ENCODE data around the gene KHK.
"Not testable (repeated sequence)": the region's sequence is repeated elsewhere in the genome, so short reads cannot be mapped to it uniquely, and the experiment has no call there.

The KHK gene

DNA sequence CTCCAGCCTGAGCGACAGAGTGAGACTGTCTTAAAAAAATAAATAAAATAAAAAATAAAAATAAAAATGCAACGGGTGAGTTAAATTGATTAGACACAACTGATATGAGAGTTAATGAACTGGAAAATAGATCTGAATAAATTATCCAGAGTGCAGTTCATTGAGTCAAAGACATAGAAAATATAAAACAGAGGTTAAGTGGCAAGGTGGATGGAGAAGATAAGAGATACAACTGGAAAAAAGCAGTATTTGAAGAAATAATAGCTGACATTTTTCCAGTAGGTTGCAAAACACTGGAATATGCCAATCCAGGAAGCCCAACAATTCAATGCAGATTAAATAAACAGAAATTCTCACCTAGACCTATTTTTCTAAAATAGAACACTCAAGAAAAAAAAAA, 21.6 kb downstream of the KHK start:
- no peaks in the 10 kb centered on the region for H3K36me3 Mint-ChIP-seq (ENCODE audit: low read depth)
- no peaks in the 10 kb centered on the region for H3K9me3 Mint-ChIP-seq
- intact Hi-C loops (cut with micrococcal nuclease), result no loop called here
- no peak overlapping the region for H3K4me3 Mint-ChIP-seq
- H3K4me1 Mint-ChIP-seq (ENCODE audit: low read depth), result no peaks in the 10 kb centered on the region
- H3K27me3 Mint-ChIP-seq, result peaks cover 1% of the 10 kb centered on the region
- H3K27ac Mint-ChIP-seq, result no peak overlapping the region

DNA sequence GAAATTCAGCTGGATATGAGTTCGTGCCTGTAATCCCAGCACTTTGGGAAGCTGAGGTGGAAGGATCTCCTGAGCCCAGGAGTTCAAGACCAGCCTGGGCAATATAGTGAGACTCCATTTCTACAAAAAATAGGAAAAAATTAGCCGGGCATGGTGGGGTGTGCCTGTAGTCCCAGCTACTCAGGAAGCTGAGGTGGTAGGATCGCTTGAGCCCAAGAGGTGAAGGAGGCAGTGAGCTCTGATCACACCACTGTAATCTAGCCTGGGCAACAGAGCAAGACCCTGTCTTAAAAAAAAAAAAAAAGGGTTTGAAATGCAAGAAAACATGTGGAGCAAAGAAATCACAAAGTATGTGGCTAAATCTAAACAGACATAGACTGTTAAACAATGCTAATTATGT, 22.5 kb downstream of the KHK start:
- Mint-ChIP-seq H3K9me3 (no peaks in the 10 kb centered on the region), H3K27ac (no peak overlapping the region), H3K4me1 (ENCODE audit: low read depth) (no peaks in the 10 kb centered on the region), H3K36me3 (ENCODE audit: low read depth) (no peaks in the 10 kb centered on the region), H3K27me3 (peaks cover 1% of the 10 kb centered on the region), H3K4me3 (no peak overlapping the region)
- intact Hi-C loops (cut with micrococcal nuclease), result no loop called here

DNA sequence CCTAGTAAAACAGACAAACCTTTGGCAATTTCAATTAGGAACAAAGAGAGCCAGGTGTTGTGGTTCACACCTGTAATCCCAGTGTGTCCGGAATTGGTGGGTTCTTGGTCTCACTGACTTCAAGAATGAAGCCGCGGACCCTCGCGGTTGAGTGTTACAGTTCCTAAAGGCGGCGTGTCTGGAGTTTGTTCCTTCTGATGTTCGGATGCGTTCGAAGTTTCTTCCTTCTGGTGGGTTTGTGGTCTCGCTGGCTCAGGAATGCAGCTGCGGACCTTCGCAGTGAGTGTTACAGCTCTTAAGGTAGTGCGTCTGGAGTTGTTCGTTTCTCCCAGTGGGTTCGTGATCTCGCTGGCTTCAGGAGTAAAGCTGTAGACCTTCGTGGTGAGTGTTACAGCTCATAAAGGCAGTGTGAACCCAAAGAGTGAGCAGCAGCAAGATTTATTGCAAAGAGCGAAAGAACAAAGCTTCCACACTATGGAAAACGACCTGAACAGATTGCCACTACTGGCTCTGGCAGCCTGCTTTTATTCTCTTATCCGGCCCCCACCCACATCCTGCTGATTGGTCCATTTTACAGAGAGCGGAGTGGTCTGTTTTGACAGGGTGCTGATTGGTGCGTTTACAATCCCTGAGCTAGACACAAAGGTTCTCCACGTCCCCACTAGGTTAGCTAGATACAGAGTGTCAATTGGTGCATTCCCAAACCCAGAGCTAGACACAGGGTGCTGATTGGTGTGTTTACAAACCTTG, 24.2 kb downstream of the KHK start:
- H3K27me3 Mint-ChIP-seq; H3K4me1 Mint-ChIP-seq (ENCODE audit: low read depth); H3K4me3 Mint-ChIP-seq; intact Hi-C loops (cut with micrococcal nuclease); H3K27ac Mint-ChIP-seq; H3K9me3 Mint-ChIP-seq; H3K36me3 Mint-ChIP-seq (ENCODE audit: low read depth): not testable (repeated sequence)

DNA sequence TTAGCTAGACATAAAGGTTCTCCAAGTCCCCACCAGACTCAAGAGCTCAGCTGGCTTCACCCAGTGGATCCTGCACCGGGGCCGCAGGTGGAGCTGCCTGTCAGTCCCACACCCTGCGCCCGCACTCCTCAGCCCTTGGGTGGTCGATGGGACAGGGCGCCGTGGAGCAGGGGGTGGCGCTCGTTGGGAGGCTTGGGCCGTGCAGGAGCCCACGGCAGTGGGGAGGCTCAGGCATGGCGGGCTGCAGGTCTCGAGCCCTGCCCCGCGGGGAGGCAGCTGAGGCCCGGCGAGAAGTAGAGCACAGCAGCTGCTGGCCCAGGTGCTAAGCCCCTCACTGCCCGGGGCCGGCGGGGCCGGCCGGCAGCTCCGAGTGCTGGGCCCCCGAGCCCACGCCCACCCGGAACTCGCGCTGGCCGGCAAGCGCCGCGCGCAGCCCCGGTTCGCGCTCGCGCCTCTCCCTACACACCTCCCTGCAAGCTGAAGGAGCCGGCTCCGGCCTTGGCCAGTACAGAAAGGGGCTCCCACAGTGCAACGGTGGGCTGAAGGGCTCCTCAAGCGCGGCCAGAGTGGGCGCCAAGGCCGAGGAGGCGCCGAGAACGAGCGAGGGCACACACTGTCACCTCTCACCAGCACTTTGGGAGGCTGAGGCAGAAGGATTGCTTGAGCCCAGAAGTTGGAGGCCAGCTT, 25.0 kb downstream of the KHK start:
- H3K27ac Mint-ChIP-seq; H3K4me1 Mint-ChIP-seq (ENCODE audit: low read depth); H3K9me3 Mint-ChIP-seq; H3K4me3 Mint-ChIP-seq; H3K27me3 Mint-ChIP-seq; H3K36me3 Mint-ChIP-seq (ENCODE audit: low read depth): not testable (repeated sequence)
- intact Hi-C loops (cut with micrococcal nuclease), result loop anchor here (2.0 kb wide), 1 partner anchor 75 kb away; no protein-coding TSS in a partner anchor

DNA sequence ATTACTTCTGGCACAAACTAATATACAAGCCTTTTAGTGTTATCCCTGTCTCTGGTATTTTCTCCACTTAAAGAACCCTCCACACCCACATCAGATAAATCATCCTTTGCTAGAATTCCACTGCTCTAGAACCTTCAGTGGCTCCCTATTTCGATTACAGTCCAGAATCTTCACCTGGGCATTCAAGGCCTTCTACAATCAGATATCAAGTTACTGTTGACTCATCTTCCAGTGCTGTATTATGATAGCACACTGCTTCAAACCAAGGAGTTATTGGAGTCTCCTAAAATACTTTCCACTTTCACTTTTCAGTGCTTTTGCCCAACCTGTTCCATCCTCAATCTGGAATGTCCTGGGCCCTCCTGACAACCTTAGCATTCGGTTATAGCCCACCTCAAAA, 28.9 kb downstream of the KHK start:
- H3K4me3 Mint-ChIP-seq, result no peak overlapping the region
- intact Hi-C loops (cut with micrococcal nuclease), result no loop called here
- no peak overlapping the region for H3K27ac Mint-ChIP-seq
- no peaks in the 10 kb centered on the region for H3K36me3 Mint-ChIP-seq (ENCODE audit: low read depth)
- H3K27me3 Mint-ChIP-seq, result peaks cover 30% of the 10 kb centered on the region
- no peaks in the 10 kb centered on the region for H3K9me3 Mint-ChIP-seq
- peaks cover 15% of the 10 kb centered on the region for H3K4me1 Mint-ChIP-seq (ENCODE audit: low read depth)

DNA sequence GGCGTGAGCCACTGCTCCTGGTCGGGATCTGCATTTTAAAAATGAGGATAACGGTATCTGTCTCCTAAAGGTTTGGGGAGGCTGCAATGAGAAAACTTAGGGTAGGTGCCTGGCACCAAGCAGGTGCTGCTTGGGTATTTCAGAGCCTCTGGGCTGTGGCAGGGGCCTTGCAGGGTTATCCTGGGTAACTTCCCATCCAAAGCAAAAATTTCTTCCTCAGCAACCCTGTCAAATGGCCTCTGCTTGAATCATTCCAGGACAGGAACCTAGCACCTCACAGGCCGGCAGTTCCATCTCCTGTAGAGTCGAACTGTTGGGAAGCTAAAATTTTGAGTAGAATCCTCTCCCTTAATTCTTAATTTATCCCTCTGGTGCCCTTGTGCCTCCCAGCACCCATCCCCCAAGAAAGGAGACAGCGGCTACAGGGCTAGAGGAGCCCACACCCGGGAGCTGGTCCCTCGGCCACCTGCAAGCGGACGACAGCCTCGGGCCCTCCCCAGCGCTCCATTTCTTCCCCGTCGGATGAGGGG, 31.5 kb downstream of the KHK start:
- H3K27me3 Mint-ChIP-seq, result peaks cover 33% of the 10 kb centered on the region
- intact Hi-C loops (cut with micrococcal nuclease), result no loop called here
- H3K4me1 Mint-ChIP-seq (ENCODE audit: low read depth), result peaks cover 32% of the 10 kb centered on the region
- H3K4me3 Mint-ChIP-seq, result no peak overlapping the region
- no peaks in the 10 kb centered on the region for H3K36me3 Mint-ChIP-seq (ENCODE audit: low read depth)
- H3K27ac Mint-ChIP-seq, result no peak overlapping the region
- no peaks in the 10 kb centered on the region for H3K9me3 Mint-ChIP-seq

DNA sequence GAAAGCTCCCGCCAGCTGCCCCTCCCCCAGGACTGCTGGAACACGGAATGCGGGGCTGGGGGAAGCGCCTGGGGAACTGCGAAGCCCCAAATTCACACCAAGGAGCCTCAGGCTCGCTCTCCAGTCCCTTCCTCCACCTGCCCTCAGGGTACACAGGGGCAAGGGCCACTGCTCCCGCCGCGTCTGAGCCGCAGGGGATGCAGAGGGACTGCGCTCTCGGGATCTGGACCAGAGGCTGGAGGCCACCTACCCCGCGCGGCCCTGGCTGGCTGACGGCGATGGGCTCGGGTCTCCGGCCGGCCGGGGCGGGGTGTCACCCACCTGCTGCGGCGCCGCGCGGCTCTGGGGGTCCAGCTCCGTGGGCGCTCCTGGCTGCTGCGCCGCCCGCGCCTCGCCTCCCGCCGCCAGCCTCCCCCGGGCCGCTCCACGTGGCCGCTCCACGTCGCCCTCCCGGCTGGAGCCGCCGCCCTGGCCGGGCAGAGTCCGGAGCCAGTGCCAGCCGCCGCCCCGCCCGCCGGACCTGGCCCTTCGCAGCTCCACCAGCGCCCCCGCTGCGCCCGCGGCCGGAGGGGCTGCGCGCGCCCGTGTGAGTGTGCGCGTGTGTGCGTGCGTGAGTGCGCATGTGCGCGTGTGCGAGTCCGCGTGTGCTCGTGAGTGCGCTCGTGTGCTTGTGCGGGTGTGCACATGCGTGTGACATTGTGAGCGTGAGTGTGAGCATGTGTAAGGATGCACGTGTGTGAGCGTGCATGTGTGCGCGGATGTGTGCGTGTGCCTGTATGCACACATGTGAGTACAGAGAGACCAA, 32.2 kb downstream of the KHK start, which contains the start of gene CGREF1:
TSS of gene CGREF1 (minus strand) at position 604 of the 805 bp plus-strand sequence. CDS start 14,762 bp downstream, outside the sequence.
- no peaks in the 10 kb centered on the region for H3K36me3 Mint-ChIP-seq (ENCODE audit: low read depth)
- peaks cover 36% of the 10 kb centered on the region for H3K4me1 Mint-ChIP-seq (ENCODE audit: low read depth)
- no peaks in the 10 kb centered on the region for H3K9me3 Mint-ChIP-seq
- peaks cover 33% of the 10 kb centered on the region for H3K27me3 Mint-ChIP-seq
- H3K27ac Mint-ChIP-seq, result no peak within 1 kb of the TSS
- peak within 1 kb of the TSS; percentile 60 for H3K4me3 Mint-ChIP-seq
- intact Hi-C loops (cut with micrococcal nuclease), result no loop called here

DNA sequence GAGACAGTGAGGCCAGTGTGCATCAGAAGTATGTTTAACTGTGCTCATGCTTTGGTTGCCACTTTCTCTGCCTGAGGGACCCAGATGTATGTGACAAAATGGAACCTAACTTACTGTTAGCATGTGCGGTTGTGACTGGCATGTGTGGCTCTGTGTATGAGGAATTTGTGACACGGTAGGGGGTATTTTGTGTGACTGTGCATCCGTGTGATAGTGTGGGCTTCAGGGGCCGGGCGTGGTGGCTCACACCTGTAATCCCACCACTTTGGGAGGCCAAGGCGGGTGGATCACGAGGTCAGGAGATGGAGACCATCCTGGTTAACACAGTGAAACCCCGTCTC, 32.7 kb downstream of the KHK start:
- H3K27me3 Mint-ChIP-seq, result peaks cover 33% of the 10 kb centered on the region
- intact Hi-C loops (cut with micrococcal nuclease); H3K4me3 Mint-ChIP-seq; H3K36me3 Mint-ChIP-seq (ENCODE audit: low read depth); H3K27ac Mint-ChIP-seq; H3K9me3 Mint-ChIP-seq: not testable (repeated sequence)
- H3K4me1 Mint-ChIP-seq (ENCODE audit: low read depth), result peaks cover 36% of the 10 kb centered on the region

DNA sequence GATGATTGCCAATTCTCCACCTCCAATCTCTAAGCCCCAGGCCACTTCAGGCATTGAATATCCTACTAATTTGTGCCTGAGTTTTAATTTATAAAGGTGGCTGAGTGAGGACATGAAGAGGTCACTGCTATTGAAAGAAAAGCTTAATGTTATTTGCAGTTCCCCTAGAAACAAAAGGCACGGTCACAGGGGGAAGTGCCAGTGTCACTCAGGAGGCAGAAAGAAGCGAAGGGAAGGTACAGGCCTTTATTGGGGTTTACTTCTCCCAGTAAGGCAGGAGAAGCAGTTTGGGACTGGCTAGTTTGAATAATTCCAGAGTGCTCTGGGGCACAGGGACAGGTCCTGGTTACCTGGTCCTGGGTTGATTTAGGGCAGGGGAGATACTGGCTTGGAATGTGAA, 35.3 kb downstream of the KHK start:
- Mint-ChIP-seq H3K27me3 (peaks cover 31% of the 10 kb centered on the region), H3K4me1 (ENCODE audit: low read depth) (peaks cover 36% of the 10 kb centered on the region), H3K9me3 (no peaks in the 10 kb centered on the region), H3K27ac (peak overlapping the region; percentile 88), H3K36me3 (ENCODE audit: low read depth) (no peaks in the 10 kb centered on the region), H3K4me3 (peak overlapping the region; percentile 2)
- intact Hi-C loops (cut with micrococcal nuclease), result no loop called here

DNA sequence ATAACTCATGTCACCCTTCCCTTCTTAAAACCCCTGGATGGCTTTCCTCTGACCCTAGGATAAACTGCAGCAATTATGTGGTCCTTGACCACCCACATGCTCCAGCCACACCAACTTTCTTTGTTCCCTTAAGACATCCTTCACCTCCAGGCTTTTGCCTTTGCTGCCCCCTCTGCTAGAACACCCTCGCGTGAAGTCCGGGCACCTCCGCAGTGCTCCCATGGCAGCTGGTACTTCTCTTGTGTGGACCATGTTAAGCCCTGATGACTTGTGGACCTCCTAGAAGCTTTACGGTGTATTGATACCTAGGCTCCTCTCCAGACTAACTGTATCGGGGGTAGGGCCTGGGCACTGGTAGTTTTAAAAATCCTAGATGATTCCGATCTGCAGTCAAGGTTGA, 36.2 kb downstream of the KHK start:
- Mint-ChIP-seq H3K36me3 (ENCODE audit: low read depth) (no peaks in the 10 kb centered on the region), H3K9me3 (no peaks in the 10 kb centered on the region), H3K4me3 (peak overlapping the region; percentile 83), H3K27me3 (peaks cover 24% of the 10 kb centered on the region), H3K27ac (peak overlapping the region; percentile 88), H3K4me1 (ENCODE audit: low read depth) (peaks cover 35% of the 10 kb centered on the region)
- intact Hi-C loops (cut with micrococcal nuclease), result loop anchor here (1.0 kb wide), 1 partner anchor 12 kb away; the partner anchor contains the start of gene PREB

DNA sequence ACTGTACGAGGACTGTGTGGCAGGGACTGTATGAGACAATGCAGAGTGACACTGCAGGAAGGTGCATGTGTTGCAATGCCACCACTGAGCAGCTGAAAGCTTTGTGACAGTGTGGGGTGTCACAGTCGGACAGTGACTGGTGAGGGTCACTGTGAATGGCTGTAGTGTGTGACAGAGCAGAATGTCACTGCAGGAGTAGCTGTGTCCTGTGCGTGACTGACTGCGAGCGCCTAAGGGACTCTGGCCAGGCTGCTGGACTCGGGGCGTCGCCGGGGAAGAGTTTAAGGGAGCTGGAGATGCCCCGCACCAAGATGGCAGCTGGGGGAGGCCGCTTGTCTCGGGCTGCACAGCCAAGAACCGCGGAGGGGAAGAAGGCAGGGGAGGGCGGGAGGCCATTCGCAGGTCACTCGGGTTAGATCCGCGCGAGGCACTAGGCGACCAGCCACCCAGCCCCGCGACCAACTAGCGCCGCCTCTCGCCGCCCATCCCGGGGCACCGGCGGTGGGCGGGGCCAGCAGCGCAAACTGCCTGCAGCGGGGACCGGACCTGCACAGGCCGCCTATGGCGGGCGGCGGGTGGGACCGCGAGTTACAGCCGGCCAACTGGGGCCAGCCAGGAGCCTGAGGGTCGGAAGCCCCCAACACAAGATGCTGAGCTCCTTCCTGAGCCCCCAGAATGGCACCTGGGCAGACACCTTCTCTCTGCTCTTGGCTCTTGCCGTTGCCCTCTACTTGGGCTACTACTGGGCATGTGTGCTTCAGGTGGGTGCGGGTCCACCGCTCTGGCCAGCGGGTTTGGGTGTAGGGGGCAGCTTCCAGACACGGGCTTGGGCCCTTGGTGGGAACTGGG, 37.0 kb downstream of the KHK start, which contains the start of gene ABHD1:
TSS of gene ABHD1 (plus strand) at position 514 of the 849 bp plus-strand sequence. CDS start at position 648, 134 bp downstream.
- Mint-ChIP-seq H3K4me1 (ENCODE audit: low read depth) (peaks cover 28% of the 10 kb centered on the region), H3K27me3 (peaks cover 16% of the 10 kb centered on the region), H3K27ac (peak within 1 kb of the TSS; percentile 88), H3K36me3 (ENCODE audit: low read depth) (no peaks in the 10 kb centered on the region), H3K9me3 (no peaks in the 10 kb centered on the region), H3K4me3 (peak within 1 kb of the TSS; percentile 83)
- intact Hi-C loops (cut with micrococcal nuclease), result loop anchor here (1.0 kb wide), 1 partner anchor 11 kb away; the partner anchor contains the start of gene PREB

DNA sequence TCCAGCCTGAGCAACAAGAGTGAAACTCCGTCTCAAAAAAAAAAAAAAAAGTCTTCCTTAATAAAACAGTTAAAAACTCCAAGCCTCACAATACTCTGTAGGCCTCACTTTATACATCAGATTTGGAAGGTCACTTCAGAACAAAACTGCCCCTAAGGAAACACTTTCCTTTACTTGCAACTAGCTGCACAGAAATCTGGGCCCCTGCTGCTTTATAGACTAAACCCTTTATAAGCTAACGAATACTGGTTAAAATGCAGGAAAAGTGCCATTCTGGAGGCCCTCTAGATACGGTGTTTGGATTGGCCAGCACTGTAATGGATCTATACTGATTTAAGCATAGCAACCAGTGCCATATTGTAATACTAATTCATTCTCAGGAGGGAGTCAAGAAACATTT, 38.5 kb downstream of the KHK start:
- Mint-ChIP-seq H3K27me3 (peaks cover 4% of the 10 kb centered on the region), H3K9me3 (no peaks in the 10 kb centered on the region), H3K4me3 (no peak overlapping the region), H3K36me3 (ENCODE audit: low read depth) (peaks cover 12% of the 10 kb centered on the region), H3K4me1 (ENCODE audit: low read depth) (peaks cover 22% of the 10 kb centered on the region), H3K27ac (no peak overlapping the region)
- intact Hi-C loops (cut with micrococcal nuclease), result no loop called here

DNA sequence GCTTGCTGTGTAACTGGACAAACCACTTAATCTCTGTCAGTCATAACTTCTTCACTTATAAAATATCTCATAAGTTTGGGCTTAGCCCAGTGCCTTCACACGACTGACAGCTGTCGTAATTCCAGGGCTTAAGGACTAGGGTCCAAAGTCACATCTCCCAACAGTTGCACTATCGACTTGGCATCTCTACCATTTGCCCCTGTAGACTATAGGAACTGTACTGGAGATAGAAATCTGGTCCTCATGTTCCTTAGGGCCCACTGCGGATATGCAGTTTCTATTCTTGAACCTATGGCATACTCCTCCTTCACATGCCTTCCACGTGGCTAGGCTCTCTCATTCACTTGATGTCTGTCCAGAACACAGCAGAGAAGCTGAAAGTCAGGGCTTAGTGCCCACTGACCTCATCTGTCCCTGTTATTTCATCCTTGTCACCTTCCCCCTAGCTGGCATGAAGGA, 39.7 kb downstream of the KHK start:
- no peak overlapping the region for H3K4me3 Mint-ChIP-seq
- no peaks in the 10 kb centered on the region for H3K9me3 Mint-ChIP-seq
- H3K27ac Mint-ChIP-seq, result no peak overlapping the region
- H3K4me1 Mint-ChIP-seq (ENCODE audit: low read depth), result peaks cover 22% of the 10 kb centered on the region
- H3K27me3 Mint-ChIP-seq, result no peaks in the 10 kb centered on the region
- H3K36me3 Mint-ChIP-seq (ENCODE audit: low read depth), result peaks cover 24% of the 10 kb centered on the region
- intact Hi-C loops (cut with micrococcal nuclease), result no loop called here

Data from dendritic cell treated with granulocyte-macrophage colony-stimulating factor and Interleukin-4, amounts not matched to agents 40 ng/mL and 50 ng/mL, for 4 days (primary cell).